ENCODE results near the gene CEACAM5.

CEACAM5 gene

DNA sequence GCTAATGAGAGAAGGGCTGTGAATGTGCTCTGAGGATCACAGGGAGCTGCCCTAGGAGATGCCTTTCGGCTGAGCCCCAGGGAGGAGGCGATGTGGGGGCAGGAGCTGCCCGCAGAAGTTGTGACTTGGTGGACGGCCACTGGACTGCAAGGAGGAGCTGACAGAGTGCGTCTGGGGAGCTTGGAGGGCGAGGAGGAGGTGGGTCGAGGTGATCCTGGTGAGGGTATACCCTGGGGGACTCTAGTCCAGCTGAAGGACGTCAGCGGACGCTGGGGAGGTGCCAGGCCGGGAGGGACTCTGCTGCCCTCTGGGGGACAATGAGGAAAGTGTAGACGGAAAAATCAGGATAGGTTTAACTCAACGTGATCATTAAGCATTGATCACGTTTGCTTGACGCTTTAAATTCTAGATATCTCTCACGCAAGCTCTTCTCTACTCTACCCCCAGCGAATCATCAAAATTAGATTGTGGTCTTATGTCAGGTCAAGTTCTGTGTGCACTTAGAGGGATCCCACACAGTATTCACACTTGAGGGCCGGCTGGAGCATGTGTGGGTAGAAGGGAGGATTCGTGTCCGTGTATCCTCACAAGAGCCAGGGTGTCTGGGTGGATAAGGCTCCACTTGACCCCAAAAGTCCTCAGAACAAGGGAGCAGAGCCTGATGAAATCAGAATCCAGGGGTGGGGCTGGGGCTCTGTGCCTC lies 17.0 kb upstream of the CEACAM5 start:
- Histone ChIP-seq H3K27ac (no peak overlapping the region), H3K4me3 (ENCODE audit: low read depth, low read length) (no peak overlapping the region), H3K36me3 (replicated peaks) (no peaks in the 10 kb centered on the region), H3K27me3 (replicated peaks) (no peaks in the 10 kb centered on the region)
- no peak for DNase-seq
- TF ChIP-seq, protein P1, sequence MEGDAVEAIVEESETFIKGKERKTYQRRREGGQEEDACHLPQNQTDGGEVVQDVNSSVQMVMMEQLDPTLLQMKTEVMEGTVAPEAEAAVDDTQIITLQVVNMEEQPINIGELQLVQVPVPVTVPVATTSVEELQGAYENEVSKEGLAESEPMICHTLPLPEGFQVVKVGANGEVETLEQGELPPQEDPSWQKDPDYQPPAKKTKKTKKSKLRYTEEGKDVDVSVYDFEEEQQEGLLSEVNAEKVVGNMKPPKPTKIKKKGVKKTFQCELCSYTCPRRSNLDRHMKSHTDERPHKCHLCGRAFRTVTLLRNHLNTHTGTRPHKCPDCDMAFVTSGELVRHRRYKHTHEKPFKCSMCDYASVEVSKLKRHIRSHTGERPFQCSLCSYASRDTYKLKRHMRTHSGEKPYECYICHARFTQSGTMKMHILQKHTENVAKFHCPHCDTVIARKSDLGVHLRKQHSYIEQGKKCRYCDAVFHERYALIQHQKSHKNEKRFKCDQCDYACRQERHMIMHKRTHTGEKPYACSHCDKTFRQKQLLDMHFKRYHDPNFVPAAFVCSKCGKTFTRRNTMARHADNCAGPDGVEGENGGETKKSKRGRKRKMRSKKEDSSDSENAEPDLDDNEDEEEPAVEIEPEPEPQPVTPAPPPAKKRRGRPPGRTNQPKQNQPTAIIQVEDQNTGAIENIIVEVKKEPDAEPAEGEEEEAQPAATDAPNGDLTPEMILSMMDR (IDR thresholded peaks at IDR 0.05; ENCODE audit: low read depth, low read length, missing control alignments), result peak; percentile 64
- in situ Hi-C loops (cut with HindIII; ENCODE audit: low pct_ligation_motif_present, low sequenced_read_pairs), result no loop called here

DNA sequence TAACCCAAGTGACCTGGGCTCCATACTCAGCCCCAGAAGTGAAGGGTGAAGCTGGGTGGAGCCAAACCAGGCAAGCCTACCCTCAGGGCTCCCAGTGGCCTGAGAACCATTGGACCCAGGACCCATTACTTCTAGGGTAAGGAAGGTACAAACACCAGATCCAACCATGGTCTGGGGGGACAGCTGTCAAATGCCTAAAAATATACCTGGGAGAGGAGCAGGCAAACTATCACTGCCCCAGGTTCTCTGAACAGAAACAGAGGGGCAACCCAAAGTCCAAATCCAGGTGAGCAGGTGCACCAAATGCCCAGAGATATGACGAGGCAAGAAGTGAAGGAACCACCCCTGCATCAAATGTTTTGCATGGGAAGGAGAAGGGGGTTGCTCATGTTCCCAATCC lies 14.2 kb upstream of the CEACAM5 start:
- Histone ChIP-seq H3K36me3 (replicated peaks) (no peaks in the 10 kb centered on the region), H3K4me3 (ENCODE audit: low read depth, low read length) (no peak overlapping the region), H3K27me3 (replicated peaks) (no peaks in the 10 kb centered on the region), H3K27ac (no peak overlapping the region)
- in situ Hi-C loops (cut with HindIII; ENCODE audit: low pct_ligation_motif_present, low sequenced_read_pairs), result no loop called here
- TF ChIP-seq, protein P1 (IDR thresholded peaks at IDR 0.05; ENCODE audit: low read depth, low read length, missing control alignments), result no peak
- DNase-seq, result no peak

DNA sequence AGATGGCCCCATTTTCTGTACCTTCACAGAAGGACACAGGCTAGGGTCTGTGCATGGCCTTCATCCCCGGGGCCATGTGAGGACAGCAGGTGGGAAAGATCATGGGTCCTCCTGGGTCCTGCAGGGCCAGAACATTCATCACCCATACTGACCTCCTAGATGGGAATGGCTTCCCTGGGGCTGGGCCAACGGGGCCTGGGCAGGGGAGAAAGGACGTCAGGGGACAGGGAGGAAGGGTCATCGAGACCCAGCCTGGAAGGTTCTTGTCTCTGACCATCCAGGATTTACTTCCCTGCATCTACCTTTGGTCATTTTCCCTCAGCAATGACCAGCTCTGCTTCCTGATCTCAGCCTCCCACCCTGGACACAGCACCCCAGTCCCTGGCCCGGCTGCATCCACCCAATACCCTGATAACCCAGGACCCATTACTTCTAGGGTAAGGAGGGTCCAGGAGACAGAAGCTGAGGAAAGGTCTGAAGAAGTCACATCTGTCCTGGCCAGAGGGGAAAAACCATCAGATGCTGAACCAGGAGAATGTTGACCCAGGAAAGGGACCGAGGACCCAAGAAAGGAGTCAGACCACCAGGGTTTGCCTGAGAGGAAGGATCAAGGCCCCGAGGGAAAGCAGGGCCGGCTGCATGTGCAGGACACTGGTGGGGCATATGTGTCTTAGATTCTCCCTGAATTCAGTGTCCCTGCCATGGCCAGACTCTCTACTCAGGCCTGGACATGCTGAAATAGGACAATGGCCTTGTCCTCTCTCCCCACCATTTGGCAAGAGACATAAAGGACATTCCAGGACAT lies 13.4 kb upstream of the CEACAM5 start:
- H3K27ac ChIP-seq, result no peak overlapping the region
- TF ChIP-seq, protein P1 (IDR thresholded peaks at IDR 0.05; ENCODE audit: low read depth, low read length, missing control alignments), result no peak
- in situ Hi-C loops (cut with HindIII; ENCODE audit: low pct_ligation_motif_present, low sequenced_read_pairs), result no loop called here
- DNase-seq, result no peak
- H3K4me3 ChIP-seq (ENCODE audit: low read depth, low read length), result no peak overlapping the region
- no peaks in the 10 kb centered on the region for H3K36me3 ChIP-seq (replicated peaks)
- no peaks in the 10 kb centered on the region for H3K27me3 ChIP-seq (replicated peaks)

DNA sequence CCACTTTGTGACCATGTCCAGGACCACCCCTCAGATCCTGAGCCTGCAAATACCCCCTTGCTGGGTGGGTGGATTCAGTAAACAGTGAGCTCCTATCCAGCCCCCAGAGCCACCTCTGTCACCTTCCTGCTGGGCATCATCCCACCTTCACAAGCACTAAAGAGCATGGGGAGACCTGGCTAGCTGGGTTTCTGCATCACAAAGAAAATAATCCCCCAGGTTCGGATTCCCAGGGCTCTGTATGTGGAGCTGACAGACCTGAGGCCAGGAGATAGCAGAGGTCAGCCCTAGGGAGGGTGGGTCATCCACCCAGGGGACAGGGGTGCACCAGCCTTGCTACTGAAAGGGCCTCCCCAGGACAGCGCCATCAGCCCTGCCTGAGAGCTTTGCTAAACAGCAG lies 12.7 kb upstream of the CEACAM5 start:
- Histone ChIP-seq H3K36me3 (replicated peaks) (no peaks in the 10 kb centered on the region), H3K4me3 (ENCODE audit: low read depth, low read length) (no peak overlapping the region), H3K27me3 (replicated peaks) (no peaks in the 10 kb centered on the region), H3K27ac (no peak overlapping the region)
- in situ Hi-C loops (cut with HindIII; ENCODE audit: low pct_ligation_motif_present, low sequenced_read_pairs), result no loop called here
- no peak for DNase-seq
- TF ChIP-seq, protein P1 (IDR thresholded peaks at IDR 0.05; ENCODE audit: low read depth, low read length, missing control alignments), result no peak

DNA sequence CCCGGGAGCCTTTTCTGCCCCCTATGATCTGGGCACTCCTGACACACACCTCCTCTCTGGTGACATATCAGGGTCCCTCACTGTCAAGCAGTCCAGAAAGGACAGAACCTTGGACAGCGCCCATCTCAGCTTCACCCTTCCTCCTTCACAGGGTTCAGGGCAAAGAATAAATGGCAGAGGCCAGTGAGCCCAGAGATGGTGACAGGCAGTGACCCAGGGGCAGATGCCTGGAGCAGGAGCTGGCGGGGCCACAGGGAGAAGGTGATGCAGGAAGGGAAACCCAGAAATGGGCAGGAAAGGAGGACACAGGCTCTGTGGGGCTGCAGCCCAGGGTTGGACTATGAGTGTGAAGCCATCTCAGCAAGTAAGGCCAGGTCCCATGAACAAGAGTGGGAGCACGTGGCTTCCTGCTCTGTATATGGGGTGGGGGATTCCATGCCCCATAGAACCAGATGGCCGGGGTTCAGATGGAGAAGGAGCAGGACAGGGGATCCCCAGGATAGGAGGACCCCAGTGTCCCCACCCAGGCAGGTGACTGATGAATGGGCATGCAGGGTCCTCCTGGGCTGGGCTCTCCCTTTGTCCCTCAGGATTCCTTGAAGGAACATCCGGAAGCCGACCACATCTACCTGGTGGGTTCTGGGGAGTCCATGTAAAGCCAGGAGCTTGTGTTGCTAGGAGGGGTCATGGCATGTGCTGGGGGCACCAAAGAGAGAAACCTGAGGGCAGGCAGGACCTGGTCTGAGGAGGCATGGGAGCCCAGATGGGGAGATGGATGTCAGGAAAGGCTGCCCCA lies 11.8 kb upstream of the CEACAM5 start:
- in situ Hi-C loops (cut with HindIII; ENCODE audit: low pct_ligation_motif_present, low sequenced_read_pairs), result no loop called here
- Histone ChIP-seq H3K27ac (no peak overlapping the region), H3K4me3 (ENCODE audit: low read depth, low read length) (no peak overlapping the region), H3K36me3 (replicated peaks) (no peaks in the 10 kb centered on the region), H3K27me3 (replicated peaks) (no peaks in the 10 kb centered on the region)
- no peak for DNase-seq
- TF ChIP-seq, protein P1 (IDR thresholded peaks at IDR 0.05; ENCODE audit: low read depth, low read length, missing control alignments), result no peak

Data from brain microvascular endothelial cell (primary cell).